Measurements from ENCODE around the gene ZFP69B. TPM values are rescaled to one million over a fixed set of nuclear protein-coding genes. Genes with fewer than 3 reads are reported as not detected.

ZFP69B gene
- 3.1 TPM for polyA plus RNA-seq (ENCODE audit: insufficient read length)

- peak; percentile 54 for DNase-seq (ENCODE audit: low read depth)
These were observed at the start of gene ZFP69B for GRCh38 chr1:40449684-40450494. TSS of gene ZFP69B (plus strand) at chr1:40450476. CDS start at chr1:40450962, 486 bp downstream.

- DNase-seq (ENCODE audit: low read depth) = no peak
These were observed 48.6 kb upstream of the ZFP69B start for GRCh38 chr1:40401473-40402201.

DNA sequence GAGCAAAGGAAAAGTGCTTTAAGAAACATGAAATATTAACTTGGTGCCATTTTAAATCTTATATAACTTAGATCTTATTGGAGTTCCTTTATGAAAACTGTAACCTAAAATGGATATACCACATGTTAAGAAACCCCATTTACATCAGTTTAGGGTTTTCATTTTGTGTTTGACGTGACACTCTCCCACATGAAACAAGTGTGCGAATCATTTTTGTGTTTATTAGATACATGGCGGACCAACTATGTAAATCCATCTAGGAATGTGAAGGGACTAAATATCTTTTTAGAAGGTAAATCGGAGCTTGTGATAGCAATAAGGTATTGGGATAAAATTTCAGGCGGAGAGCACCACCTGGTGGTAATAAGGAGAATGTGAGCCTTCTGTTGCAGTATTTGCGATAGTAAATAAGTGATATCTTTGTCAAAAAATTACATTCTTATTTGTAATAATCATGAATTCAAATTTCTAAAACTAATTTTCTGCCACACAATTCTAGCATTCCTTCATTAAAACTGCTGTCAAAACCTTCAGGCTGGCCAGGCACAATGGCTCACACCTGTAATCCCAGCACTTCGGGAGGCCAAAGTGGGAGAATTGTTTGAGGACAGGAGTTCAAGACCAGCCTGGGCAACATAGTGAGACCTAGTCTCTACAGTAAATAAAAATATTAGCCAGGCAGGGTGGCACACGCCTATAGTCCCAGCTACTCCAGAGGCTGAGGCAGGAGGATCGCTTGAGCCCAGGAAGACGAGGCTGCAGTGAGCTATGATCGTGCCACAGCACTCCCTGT is 45.4 kb upstream of the ZFP69B start:
- no peak for DNase-seq (ENCODE audit: low read depth)

GRCh38 chr1:40405812-40406211 is 44.5 kb upstream of the ZFP69B start:
- no peak for DNase-seq (ENCODE audit: low read depth)

DNA sequence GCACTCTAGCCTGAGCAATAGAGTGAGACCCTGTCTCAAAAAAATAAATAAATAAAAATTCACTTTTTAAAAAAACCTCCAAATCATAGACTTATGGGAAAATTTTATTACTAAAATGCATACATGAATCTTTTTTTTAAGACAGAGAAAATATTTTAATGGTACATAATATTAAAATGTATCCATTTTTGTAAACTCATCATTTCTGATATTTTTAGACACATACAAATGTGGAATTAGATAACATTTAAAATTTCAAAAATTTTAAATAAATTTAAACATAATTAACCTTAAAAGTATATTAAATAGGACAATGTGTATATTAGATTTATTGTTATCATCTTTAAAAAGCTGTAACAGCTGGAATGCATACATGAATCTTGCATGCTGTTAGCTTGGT is 42.8 kb upstream of the ZFP69B start:
- DNase-seq (ENCODE audit: low read depth) = no peak

- no peak for DNase-seq (ENCODE audit: low read depth)
These were observed 40.8 kb upstream of the ZFP69B start for GRCh38 chr1:40409467-40409866.

- DNase-seq (ENCODE audit: low read depth) = no peak
These were observed 39.0 kb upstream of the ZFP69B start for GRCh38 chr1:40411294-40411693.

- DNase-seq (ENCODE audit: low read depth) = no peak
These were observed 38.4 kb upstream of the ZFP69B start for GRCh38 chr1:40411843-40412242.

- no peak for DNase-seq (ENCODE audit: low read depth)
These were observed 36.6 kb upstream of the ZFP69B start for GRCh38 chr1:40413527-40414252.

GRCh38 chr1:40414331-40414730 is 35.9 kb upstream of the ZFP69B start:
- no peak for DNase-seq (ENCODE audit: low read depth)

DNA sequence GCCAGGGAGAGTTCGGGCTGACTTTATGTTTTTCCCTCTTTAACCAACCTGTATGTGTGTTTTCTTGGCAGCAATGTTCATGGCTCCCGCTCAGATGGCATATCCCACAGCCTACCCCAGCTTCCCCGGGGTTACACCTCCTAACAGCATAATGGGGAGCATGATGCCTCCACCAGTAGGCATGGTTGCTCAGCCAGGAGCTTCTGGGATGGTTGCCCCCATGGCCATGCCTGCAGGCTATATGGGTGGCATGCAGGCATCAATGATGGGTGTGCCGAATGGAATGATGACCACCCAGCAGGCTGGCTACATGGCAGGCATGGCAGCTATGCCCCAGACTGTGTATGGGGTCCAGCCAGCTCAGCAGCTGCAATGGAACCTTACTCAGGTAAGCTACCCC is 33.6 kb upstream of the ZFP69B start:
- DNase-seq (ENCODE audit: low read depth) = no peak

DNA sequence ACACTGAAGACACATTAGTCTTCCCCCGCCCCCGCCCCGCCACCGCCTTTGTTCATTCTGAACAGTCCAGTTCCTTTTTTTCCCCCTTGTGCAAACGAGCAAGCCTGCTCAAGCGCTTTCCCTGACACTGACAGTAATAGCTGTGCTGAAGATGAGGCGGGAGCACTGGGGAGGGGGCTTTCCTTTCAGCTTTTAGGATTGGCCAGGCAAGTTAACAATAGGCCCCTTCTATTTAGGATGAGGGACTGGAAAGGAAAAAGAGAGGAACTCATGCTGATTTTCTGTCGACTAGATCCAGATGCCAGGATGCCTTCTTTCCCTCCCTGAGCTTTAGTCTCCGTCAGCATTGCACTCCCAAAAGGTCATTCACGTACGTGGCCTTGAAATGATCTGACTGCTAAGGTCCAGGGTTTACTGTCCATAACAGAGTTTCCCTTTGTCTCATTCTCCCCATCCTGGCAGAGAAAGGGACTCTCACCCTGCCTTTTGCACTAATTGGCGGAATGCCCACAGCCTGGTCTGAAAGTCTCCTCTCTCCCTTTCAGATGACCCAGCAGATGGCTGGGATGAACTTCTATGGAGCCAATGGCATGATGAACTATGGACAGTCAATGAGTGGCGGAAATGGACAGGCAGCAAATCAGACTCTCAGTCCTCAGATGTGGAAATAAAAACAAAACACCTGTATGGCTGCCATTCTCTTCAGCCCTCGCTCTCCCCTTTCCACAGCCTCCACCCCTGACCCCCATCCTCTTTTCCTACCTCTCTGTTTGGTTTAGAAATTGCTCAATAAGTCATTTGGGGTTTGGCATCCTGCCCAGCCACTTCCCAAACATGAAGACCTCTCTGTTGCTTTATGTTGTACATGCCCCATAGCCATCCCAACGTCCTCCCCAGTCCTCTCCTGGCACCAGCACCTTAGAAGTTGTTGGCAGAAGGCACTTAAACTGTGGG is 28.6 kb upstream of the ZFP69B start:
- no peak for DNase-seq (ENCODE audit: low read depth)

GRCh38 chr1:40422630-40423263 is 27.5 kb upstream of the ZFP69B start:
- no peak for DNase-seq (ENCODE audit: low read depth)

DNA sequence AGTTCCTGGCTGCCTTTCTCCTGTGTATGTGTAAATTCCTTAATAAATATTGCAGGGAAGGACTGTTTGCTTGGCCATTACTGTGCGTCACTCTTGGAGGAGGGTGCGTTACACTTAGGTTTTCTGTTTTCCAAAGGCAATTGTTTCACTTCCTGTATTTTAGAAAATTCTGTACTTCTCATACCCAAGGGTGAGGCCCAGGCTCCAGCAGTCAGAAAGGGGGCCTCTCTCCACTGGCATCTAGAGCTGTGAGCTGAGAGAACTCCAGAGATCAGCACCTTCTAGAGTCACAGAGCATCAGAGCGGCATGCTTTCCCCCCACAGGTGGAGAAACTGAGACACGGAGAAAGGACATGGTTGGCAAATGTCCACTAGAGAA is 27.0 kb upstream of the ZFP69B start:
- no peak for DNase-seq (ENCODE audit: low read depth)

DNA sequence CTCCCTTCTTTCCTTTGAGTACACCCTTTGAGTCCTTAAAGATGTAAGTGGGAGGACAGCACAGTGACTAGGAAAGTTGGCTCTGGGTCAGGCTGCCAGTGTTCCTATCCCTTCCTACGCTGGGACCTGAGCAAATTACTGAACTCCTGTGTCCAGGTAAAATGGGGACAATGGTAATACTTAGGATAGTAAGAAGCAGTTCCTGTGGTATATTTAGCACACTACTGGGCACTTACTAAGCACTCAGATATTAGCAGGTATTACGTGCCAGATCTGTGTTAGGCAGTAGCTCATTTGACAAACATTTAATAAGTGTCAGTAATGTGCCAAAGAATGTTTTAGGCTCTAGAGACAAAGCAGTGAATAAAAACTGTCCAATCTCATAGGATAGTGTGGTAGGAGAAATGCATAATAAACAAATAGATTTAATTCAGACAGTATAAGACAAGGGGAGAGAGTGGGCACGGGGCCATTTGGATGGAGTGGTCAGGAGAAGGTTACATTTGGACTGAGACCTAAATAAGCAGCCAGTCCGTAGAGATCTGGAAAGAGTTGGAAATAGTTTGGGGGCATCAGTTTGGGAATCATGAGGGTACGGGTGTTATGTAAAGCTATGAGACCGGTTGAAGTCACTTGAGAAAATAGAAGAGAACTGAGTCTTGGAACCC is 26.2 kb upstream of the ZFP69B start:
- no peak for DNase-seq (ENCODE audit: low read depth)

DNA sequence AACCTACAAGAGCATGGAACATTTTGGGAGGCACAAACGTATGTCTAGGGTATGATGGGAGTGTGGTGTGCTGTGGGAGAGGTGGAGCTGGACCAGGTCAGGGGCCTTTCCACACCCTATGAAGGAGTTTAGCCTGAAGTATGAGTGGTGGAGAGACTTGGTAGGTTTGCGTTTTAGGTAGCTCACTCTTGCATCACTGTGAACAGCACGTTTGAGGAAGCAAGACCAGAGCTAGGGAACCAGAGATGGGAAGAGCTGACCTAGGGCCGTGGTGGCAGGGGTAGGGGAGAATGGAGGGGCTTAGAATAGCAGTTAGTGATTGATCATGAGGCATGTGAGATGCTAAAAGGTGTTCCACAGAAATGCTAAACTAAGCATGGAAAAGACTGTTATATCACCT is 25.1 kb upstream of the ZFP69B start:
- no peak for DNase-seq (ENCODE audit: low read depth)

DNA sequence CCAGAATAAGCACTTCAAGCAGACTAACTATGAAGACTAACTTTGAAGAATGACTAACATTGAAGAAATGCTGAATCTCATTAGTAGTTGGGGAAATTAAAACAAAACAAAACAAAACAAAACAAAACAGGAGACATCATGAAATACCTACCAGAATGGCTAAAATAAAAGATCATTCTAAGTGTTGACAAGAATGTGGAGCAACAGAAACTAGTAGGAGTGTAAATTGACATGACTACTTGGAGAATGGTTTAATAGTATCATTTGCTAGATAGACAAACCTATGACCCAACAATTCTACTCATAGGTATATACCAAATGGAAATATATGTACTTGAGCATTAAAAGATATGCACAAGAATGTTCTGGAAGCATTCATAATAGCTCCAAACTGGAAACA is 18.9 kb upstream of the ZFP69B start:
- no peak for DNase-seq (ENCODE audit: low read depth)

DNA sequence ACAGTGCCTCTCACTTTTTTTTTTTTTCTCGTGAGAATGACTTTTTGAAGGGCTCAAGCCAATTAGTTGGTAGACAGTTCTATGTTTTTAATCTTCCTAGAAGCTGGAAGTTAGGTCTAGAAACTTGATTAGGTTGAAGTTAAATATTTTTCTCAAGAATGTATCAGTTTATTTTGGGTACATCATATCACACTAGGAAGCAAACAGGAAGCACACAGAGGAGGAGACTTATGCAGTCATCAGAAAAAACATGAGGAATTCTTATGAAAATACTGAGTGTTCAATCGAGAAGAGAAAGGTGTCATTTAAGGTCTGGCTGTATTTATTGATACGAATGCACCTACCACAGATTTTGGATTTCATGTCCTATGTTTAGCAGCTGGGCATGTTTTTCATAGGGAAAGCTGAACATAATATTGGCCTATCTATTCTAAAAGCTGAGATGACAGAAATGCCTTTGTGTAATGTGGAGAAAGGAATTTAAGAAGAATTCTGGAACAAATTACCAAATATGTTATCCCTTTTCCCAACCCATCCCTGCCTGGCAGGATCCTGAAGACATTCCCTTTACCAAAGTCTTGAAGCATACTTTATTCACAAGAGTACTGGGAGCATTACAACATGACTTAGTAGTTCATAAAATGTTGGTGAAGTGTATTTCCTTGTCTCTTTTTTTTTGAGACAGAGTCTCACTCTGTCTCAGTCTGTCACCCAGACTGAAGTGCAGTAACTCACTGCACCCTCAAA is 17.5 kb upstream of the ZFP69B start:
- DNase-seq (ENCODE audit: low read depth) = no peak

DNA sequence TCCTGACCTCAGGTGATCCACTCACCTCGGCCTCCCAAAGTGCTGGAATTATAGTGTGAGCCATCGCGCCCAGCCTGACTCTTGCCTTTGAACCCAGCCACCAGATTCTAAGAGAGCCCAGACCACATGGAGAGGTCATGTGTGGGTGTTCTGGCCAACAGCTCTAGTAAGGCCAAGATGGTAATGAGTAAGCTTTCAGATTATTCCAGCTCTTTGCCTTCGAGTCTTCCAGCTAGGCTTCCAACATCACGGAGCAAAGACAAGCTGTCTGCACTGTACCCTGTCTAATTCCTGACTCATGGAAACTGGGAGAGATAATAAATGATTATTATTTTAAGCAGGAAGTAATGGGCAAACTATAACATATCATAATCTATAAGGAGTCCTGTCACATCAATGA is 14.8 kb upstream of the ZFP69B start:
- no peak for DNase-seq (ENCODE audit: low read depth)
